ENCODE results near the gene CELSR2. TPM values are rescaled to one million over a fixed set of nuclear protein-coding genes. Genes with fewer than 3 reads are reported as not detected.

The CELSR2 gene
- total RNA-seq, 1 donor from 2014 or later, result 1.6 TPM

DNA sequence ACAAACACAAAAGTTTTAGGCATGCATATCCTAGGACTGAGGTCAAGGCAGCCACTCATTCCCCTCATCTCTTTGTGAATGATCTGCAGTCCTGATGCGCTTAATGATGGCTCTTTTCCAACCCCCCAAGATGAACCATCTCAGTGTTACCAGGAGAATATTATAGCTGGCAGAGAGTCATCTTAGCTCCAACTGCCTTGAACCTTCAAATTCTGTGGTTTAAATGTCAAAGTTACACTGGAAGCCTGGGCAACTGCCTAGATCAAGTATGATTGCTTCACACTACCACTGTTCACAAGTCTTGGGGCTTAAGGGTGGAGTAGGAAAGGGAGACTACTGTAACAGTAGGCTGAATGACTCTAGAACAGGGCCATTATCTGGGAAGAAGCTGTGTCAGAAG lies 65.5 kb downstream of the CELSR2 start:
- peaks cover 55 to 67% (median 60%) of the 10 kb centered on the region in 3 donors for H3K36me3 ChIP-seq (ENCODE audit: control insufficient read depth in 3 of 3, insufficient read depth in 3 of 3, low read length in 3 of 3)
- H3K9ac ChIP-seq (ENCODE audit: low read depth in 1 of 3, low read length in 3 of 3), result no peak overlapping the region
- H3K27me3 ChIP-seq (ENCODE audit: control insufficient read depth in 3 of 3, insufficient read depth in 3 of 3, low read length in 3 of 3), result no peaks in the 10 kb centered on the region
- H3K9me3 ChIP-seq (ENCODE audit: control insufficient read depth in 3 of 3, low read length in 3 of 3), result no peaks in the 10 kb centered on the region
- no peak overlapping the region for H3K4me3 ChIP-seq (ENCODE audit: low read length in 3 of 3)
- peaks cover 0 to 12% (median 0%) of the 10 kb centered on the region in 3 donors for H3K4me1 ChIP-seq (ENCODE audit: control insufficient read depth in 3 of 3, insufficient read depth in 3 of 3, low read length in 3 of 3)
- no peak overlapping the region for H3K27ac ChIP-seq (ENCODE audit: low read depth, low read length)

- peaks cover 58 to 68% (median 64%) of the 10 kb centered on the region in 3 donors for H3K36me3 ChIP-seq (ENCODE audit: control insufficient read depth in 3 of 3, insufficient read depth in 3 of 3, low read length in 3 of 3)
These were observed 65.9 kb downstream of the CELSR2 start for GRCh38 chr1:109315288-109315687.

DNA sequence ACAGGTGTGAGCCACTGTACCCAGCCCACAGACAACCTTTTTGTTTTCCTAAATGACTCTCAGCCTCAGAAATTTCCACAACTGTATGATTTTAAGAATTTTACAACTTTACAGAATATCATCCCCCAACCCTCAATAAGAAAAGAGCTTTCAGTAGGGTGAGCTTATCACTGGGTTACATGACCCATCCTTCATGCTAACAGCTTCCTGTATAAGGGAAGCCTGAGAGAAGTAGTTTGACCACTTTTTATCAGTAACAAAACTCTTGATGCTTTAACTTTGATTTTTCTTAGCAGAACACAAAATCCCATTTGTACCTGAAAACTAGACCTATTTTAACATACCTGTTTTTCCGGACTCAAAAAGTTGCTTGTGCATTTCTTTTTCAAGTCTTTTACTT lies 67.2 kb downstream of the CELSR2 start:
- no peaks in the 10 kb centered on the region for H3K9me3 ChIP-seq (ENCODE audit: control insufficient read depth in 3 of 3, low read length in 3 of 3)
- H3K4me3 ChIP-seq (ENCODE audit: low read length in 3 of 3), result no peak overlapping the region
- H3K27me3 ChIP-seq (ENCODE audit: control insufficient read depth in 3 of 3, insufficient read depth in 3 of 3, low read length in 3 of 3), result no peaks in the 10 kb centered on the region
- H3K4me1 ChIP-seq (ENCODE audit: control insufficient read depth in 3 of 3, insufficient read depth in 3 of 3, low read length in 3 of 3), result peaks cover 0 to 12% (median 0%) of the 10 kb centered on the region in 3 donors
- H3K9ac ChIP-seq (ENCODE audit: low read depth in 1 of 3, low read length in 3 of 3), result no peak overlapping the region
- H3K36me3 ChIP-seq (ENCODE audit: control insufficient read depth in 3 of 3, insufficient read depth in 3 of 3, low read length in 3 of 3), result peaks cover 66 to 70% (median 69%) of the 10 kb centered on the region in 3 donors
- no peak overlapping the region for H3K27ac ChIP-seq (ENCODE audit: low read depth, low read length)

More at GRCh38 chr1:109315288-109315687, 65.9 kb downstream of the CELSR2 start:
- Histone ChIP-seq H3K9me3 (ENCODE audit: control insufficient read depth in 3 of 3, low read length in 3 of 3) (no peaks in the 10 kb centered on the region), H3K27me3 (ENCODE audit: control insufficient read depth in 3 of 3, insufficient read depth in 3 of 3, low read length in 3 of 3) (no peaks in the 10 kb centered on the region), H3K4me3 (ENCODE audit: low read length in 3 of 3) (no peak overlapping the region), H3K9ac (ENCODE audit: low read depth in 1 of 3, low read length in 3 of 3) (no peak overlapping the region), H3K27ac (ENCODE audit: low read depth, low read length) (no peak overlapping the region), H3K4me1 (ENCODE audit: control insufficient read depth in 3 of 3, insufficient read depth in 3 of 3, low read length in 3 of 3) (peaks cover 0 to 12% (median 0%) of the 10 kb centered on the region in 3 donors)

- no peak overlapping the region for H3K9ac ChIP-seq (ENCODE audit: low read depth in 1 of 3, low read length in 3 of 3)
- no peaks in the 10 kb centered on the region for H3K9me3 ChIP-seq (ENCODE audit: control insufficient read depth in 3 of 3, low read length in 3 of 3)
- no peaks in the 10 kb centered on the region for H3K4me1 ChIP-seq (ENCODE audit: control insufficient read depth in 3 of 3, insufficient read depth in 3 of 3, low read length in 3 of 3)
- no peak overlapping the region for H3K4me3 ChIP-seq (ENCODE audit: low read length in 3 of 3)
- H3K27me3 ChIP-seq (ENCODE audit: control insufficient read depth in 3 of 3, insufficient read depth in 3 of 3, low read length in 3 of 3), result no peaks in the 10 kb centered on the region
- no peak overlapping the region for H3K27ac ChIP-seq (ENCODE audit: low read depth, low read length)
- peaks cover 75 to 85% (median 76%) of the 10 kb centered on the region in 3 donors for H3K36me3 ChIP-seq (ENCODE audit: control insufficient read depth in 3 of 3, insufficient read depth in 3 of 3, low read length in 3 of 3)
These were observed 69.8 kb downstream of the CELSR2 start for GRCh38 chr1:109319114-109319513.

DNA sequence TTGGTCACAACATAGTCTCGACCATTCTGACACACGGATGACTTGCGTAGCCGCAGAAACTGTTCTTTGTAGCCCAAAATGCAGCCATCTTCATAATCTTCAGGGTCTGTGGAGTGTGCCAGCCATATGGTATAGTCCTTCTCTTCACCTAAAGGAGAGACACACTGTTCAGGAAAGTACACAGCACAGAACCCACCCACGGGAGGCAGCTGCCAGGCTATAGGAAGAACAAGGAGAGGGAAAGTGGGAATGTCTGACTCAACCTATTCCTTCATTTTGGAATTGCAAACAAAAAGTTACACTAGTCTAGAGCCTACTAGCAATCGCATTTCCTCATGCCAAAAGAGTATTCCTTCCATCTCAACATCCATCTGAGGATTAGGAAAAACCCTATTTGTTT lies 73.6 kb downstream of the CELSR2 start:
- Histone ChIP-seq H3K27me3 (ENCODE audit: control insufficient read depth in 3 of 3, insufficient read depth in 3 of 3, low read length in 3 of 3) (no peaks in the 10 kb centered on the region), H3K27ac (ENCODE audit: low read depth, low read length) (no peak overlapping the region), H3K9me3 (ENCODE audit: control insufficient read depth in 3 of 3, low read length in 3 of 3) (no peaks in the 10 kb centered on the region), H3K4me3 (ENCODE audit: low read length in 3 of 3) (no peak overlapping the region), H3K4me1 (ENCODE audit: control insufficient read depth in 3 of 3, insufficient read depth in 3 of 3, low read length in 3 of 3) (no peaks in the 10 kb centered on the region), H3K9ac (ENCODE audit: low read depth in 1 of 3, low read length in 3 of 3) (no peak overlapping the region), H3K36me3 (ENCODE audit: control insufficient read depth in 3 of 3, insufficient read depth in 3 of 3, low read length in 3 of 3) (peaks cover 71 to 79% (median 71%) of the 10 kb centered on the region in 3 donors)

Other genes starting within 250 kb of the CELSR2 start
- gene WDR47, start 207.4 kb upstream of the CELSR2 start, total RNA-seq, result 13.0 TPM
- 23.0 TPM for gene TAF13, start 173.5 kb upstream of the CELSR2 start, total RNA-seq
- gene TMEM167B, start 158.8 kb upstream of the CELSR2 start, total RNA-seq, result 20.4 TPM
- under 0.01 TPM for gene ELAPOR1, start 135.4 kb upstream of the CELSR2 start, total RNA-seq
- 87.7 TPM for gene SARS1, start 35.6 kb upstream of the CELSR2 start, total RNA-seq
- 1.6 TPM for gene PSRC1, start 33.6 kb downstream of the CELSR2 start, total RNA-seq
- gene MYBPHL, start 57.5 kb downstream of the CELSR2 start, total RNA-seq, result under 0.01 TPM
- gene SORT1, start 148.4 kb downstream of the CELSR2 start, total RNA-seq, result 22.4 TPM
- gene PSMA5, start 176.9 kb downstream of the CELSR2 start, total RNA-seq, result 28.2 TPM
- 38.6 TPM for gene SYPL2, start 217.0 kb downstream of the CELSR2 start, total RNA-seq
- 3.1 TPM for gene ATXN7L2, start 234.4 kb downstream of the CELSR2 start, total RNA-seq
- gene CYB561D1, start 244.6 kb downstream of the CELSR2 start, total RNA-seq, result 4.2 TPM

Measured in skeletal muscle tissue (tissue), 4 donors.